ENCODE results near the gene PI4KB. TPM values are rescaled to one million over a fixed set of nuclear protein-coding genes. Genes with fewer than 3 reads are reported as not detected.

The PI4KB gene
- total RNA-seq, 4 donors from 2014 or later: 45.4 to 55.3 (median 49.4) TPM

DNA sequence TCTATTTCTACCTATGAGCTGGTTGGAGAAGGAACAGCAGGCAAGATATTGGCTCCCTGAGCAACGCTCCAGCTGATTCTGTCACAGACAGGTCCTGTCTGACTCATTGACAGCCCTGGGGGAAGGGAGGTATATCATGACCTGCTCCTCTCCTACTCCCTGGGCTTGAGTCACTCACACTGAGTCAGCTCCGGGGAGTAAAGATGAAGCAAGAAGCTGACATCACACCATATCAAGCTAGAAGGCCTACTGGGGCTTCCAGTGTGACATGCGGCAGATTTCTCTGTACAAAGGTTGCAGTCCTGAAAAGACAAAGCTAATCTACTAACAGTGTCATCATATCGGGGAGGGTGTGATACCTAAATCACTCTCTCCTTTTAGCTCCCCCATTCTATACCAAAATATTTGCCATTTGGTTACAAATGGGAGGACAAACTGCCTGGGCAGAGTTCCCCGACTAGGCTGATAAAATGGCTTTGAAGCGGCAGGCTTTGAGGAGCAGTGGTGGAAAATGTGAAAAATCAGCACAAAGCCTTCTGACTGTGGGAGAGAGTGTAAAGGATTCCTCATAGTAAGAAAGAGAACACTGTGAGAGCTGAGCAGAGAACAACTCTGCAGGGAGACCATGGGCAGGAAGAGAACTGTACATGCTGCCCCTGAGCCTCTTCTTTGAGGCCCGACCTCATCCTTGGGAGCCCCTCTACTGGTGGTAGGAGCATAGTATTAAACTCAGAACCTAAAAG, 15.5 kb downstream of the PI4KB start:
- WGBS, 2 donors: 36 to 40% methylated on average over 7 of the region's 7 CpGs
- intact Hi-C loops (cut with DNase I; ENCODE audit: low total_unique reads): no loop called here
- no peak overlapping the region for H3K4me3 ChIP-seq (ENCODE audit: low read depth, poor library complexity, severe bottlenecking)

DNA sequence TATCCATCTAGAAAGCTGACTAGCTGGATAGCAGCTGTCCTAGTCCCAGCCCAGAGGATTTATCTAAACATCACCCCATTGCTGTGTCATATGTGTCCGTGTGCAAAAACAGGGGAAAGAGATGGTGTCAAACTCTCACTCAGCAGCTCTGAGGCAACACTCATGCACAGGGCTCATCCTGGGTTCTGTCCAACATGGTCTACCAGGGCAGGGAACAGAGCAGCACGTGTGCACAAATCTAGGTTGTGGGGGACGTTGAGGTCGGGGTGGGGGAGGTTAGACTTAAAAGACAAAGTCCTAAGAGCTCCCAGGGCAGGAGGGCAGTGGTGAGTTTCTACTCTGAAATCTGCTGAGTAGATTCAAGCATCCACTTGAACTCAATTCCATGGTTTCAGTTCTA, 16.2 kb downstream of the PI4KB start:
- no peak overlapping the region for H3K4me3 ChIP-seq (ENCODE audit: low read depth, poor library complexity, severe bottlenecking)
- intact Hi-C loops (cut with DNase I; ENCODE audit: low total_unique reads): no loop called here
- TF ChIP-seq, protein P1, sequence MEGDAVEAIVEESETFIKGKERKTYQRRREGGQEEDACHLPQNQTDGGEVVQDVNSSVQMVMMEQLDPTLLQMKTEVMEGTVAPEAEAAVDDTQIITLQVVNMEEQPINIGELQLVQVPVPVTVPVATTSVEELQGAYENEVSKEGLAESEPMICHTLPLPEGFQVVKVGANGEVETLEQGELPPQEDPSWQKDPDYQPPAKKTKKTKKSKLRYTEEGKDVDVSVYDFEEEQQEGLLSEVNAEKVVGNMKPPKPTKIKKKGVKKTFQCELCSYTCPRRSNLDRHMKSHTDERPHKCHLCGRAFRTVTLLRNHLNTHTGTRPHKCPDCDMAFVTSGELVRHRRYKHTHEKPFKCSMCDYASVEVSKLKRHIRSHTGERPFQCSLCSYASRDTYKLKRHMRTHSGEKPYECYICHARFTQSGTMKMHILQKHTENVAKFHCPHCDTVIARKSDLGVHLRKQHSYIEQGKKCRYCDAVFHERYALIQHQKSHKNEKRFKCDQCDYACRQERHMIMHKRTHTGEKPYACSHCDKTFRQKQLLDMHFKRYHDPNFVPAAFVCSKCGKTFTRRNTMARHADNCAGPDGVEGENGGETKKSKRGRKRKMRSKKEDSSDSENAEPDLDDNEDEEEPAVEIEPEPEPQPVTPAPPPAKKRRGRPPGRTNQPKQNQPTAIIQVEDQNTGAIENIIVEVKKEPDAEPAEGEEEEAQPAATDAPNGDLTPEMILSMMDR (IDR thresholded peaks at IDR 0.05): no peak
- no peak for TF ChIP-seq POLR2A (IDR thresholded peaks at IDR 0.05)
- DNase-seq (ENCODE audit: low spot score in 2 of 2): no peak
- WGBS, 2 donors: 66 to 75% methylated on average over 4 of the region's 4 CpGs

More for the DNA sequence above, 15.5 kb downstream of the PI4KB start:
- TF ChIP-seq, protein P1 (IDR thresholded peaks at IDR 0.05): no peak
- TF ChIP-seq POLR2A (IDR thresholded peaks at IDR 0.05): no peak
- DNase-seq (ENCODE audit: low spot score in 2 of 2): peak; percentile 89 to 92

DNA sequence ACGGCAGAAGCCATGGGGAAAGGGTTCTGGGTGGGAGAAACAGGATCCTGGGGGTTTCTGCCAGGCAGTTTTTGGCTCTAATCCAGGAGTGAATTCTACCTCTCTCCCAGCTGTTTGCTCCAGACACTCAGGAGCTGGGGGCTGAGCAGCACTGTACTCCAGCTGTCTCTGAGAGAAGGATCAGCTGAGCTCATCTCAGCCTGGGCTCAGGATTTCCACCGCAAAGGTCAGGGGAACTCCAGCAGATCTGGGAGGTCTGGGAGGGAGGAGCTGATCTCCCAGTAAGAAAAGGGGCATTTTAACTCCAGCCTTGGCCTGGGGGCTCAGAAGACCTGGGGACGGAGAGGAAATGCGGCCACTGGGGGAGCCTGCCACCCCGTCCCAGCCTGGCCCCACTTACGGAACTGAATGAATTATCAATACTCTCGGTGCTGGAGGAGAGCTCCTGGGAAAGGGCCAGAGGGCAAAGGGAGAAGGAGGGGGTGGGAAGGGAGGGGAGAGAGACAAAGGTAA, 17.3 kb downstream of the PI4KB start:
- intact Hi-C loops (cut with DNase I; ENCODE audit: low total_unique reads): no loop called here

DNA sequence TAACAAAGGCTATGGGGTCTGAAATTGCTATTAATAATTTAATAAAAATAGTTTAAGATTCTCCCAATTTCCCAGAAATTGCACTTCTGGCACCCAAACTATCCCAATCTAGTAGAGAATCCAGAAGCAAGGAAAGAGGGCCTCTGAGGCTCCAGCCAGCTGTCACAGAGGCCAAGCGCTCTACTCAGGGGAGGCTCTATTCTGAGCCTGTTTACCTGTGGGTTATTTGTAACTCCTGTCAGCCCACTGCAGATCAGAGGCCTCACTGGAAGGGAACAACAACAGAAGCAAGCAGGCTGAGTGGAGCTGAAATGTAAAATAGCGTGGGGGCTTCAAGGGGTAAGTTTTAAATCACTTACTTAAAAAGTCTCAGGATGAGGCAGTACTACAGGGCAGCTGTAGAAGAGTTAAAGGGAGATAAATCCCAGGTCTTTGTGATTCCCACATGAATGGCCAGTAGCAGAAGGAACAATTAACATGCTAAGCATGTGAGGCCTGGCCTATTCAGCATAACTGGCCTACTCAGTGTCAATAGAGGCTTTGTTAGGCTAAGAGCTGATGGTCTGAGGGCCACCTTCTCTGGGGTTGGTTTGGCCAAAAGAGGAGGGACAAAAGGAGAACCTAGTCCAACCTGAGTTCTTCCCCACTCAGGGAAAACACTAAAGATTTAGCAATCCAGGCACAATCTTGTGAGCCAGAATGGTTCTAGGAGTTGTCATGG, 32.3 kb downstream of the PI4KB start:
- no peak overlapping the region for H3K4me3 ChIP-seq (ENCODE audit: low read depth, poor library complexity, severe bottlenecking)
- intact Hi-C loops (cut with DNase I; ENCODE audit: low total_unique reads): no loop called here
- DNase-seq (ENCODE audit: low spot score in 2 of 2): no peak
- 88 to 96% methylated on average over 2 of the region's 2 CpGs for WGBS, 2 donors
- TF ChIP-seq, protein P1 (IDR thresholded peaks at IDR 0.05): no peak
- no peak for TF ChIP-seq POLR2A (IDR thresholded peaks at IDR 0.05)

More for the DNA sequence above, 17.3 kb downstream of the PI4KB start:
- no peak overlapping the region for H3K4me3 ChIP-seq (ENCODE audit: low read depth, poor library complexity, severe bottlenecking)
- WGBS, 2 donors: 65 to 66% methylated on average over 7 of the region's 7 CpGs
- no peak for DNase-seq (ENCODE audit: low spot score in 2 of 2)
- no peak for TF ChIP-seq POLR2A (IDR thresholded peaks at IDR 0.05)
- TF ChIP-seq, protein P1 (IDR thresholded peaks at IDR 0.05): no peak

DNA sequence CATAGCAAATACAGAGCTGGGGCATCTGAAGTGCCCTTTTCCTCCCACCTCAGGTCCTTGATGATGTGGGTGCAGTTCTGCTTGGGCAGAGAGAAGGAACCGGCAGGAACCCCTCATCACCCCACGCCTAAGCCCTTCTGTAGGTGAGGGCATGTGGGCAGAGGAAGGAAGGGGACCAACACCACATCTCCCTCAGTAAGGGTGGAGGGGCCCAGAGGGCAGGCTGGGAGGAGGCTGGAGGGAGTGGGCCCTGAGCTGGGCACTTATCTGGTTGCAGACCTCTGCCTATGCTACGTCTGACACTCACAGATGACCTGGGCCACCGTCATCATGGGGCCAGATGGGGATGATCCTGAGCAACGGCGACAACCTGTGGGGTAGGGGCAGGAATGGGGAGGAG, 34.1 kb downstream of the PI4KB start:
- no peak overlapping the region for H3K4me3 ChIP-seq (ENCODE audit: low read depth, poor library complexity, severe bottlenecking)
- DNase-seq (ENCODE audit: low spot score in 2 of 2): no peak
- intact Hi-C loops (cut with DNase I; ENCODE audit: low total_unique reads): no loop called here
- WGBS, 2 donors: 78 to 84% methylated on average over 6 of the region's 6 CpGs
- TF ChIP-seq, protein P1 (IDR thresholded peaks at IDR 0.05): no peak
- no peak for TF ChIP-seq POLR2A (IDR thresholded peaks at IDR 0.05)

Measured in lower leg skin (tissue), 4 donors.